22Rv1 (cell line): ENCODE results near the gene FAXC.

Experiments used
- CTCF ChIP-seq: fragments of 450-650 bp; IDR thresholded peaks from 2 replicates; pipeline ENCODE4 v1.5.1; 2017; ENCODE audit warnings: mild to moderate bottlenecking
- ZFX ChIP-seq: fragments of 450-650 bp; IDR thresholded peaks from 2 replicates; pipeline ENCODE4 v1.6.1; 2017; ENCODE audit warnings: antibody characterized with exemption, borderline replicate concordance

GRCh38 chr6:99344289-99344688 lies 5.2 kb downstream of the FAXC start:
- TF ChIP-seq CTCF, result no peak
- TF ChIP-seq ZFX, result no peak
